CMK (cell line): ENCODE results near the gene PLK5.
"Not testable (repeated sequence)": the region's sequence is repeated elsewhere in the genome, so short reads cannot be mapped to it uniquely, and the experiment has no call there.

Experiments
- DNase-seq: peaks from one replicate; pipeline ENCODE4 v3.0.0-alpha.2; 2010; ENCODE audit warnings: low read depth

Gene PLK5

GRCh38 chr19:1507763-1508506, 15.9 kb upstream of the PLK5 start:
- peak; percentile 92 for DNase-seq

DNA sequence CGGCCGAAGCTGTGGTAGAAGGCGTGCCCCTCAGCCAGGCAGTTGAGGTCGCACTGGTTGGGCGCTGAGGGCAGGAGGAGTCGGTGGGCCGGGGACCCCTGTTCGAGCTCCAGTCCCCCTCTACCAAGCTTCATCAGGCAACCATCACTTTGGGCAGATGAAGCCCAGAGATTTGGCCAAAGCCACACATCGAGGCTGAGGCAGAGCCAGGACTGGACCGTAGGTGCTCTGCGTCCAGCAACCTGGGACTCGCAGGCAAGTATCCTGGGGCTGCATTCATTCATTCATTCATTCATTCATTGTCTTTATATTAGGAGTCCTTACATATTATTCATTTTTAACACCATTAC, 15.4 kb upstream of the PLK5 start:
- DNase-seq: no peak

DNA sequence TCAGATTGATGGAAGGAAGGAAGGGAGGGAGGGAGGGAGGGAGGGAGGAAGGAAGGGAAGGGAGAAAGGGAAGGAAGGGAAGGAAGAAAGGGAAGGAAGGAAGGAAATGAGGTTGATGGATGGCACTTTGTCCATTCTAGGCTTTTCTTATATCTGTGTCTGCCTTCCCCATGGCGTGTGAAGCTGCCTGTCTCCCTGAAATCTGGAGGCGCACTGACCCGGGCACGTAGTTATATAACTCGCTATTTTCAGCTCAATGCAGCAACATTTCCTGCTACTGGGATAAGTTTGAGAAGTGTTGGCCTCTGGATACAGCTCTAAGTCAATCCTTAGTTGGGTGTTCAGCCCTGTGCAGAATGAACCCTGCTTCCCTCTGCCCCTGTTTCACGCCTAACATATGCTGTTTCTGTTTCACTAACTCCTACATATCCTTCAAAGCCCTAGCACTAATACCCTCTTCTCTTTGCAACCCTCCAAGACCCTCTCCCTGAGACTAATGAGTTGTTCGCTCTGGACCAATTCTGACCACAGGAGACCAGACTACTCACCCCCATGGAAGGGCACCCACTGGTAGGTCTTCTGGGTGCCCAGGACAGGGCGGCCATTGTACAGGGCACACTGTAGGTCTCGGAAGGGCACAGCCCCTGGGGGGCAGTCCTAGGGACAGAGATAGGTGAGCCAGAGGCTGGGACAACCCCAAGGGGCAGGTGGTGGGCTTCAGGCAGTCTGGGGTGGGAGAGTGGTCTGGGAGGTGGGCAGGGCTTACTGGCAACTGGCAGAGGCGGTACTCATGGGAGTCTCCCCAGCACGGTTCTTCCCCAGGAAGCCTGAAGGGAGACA, 14.1 kb upstream of the PLK5 start:
- no peak for DNase-seq

DNA sequence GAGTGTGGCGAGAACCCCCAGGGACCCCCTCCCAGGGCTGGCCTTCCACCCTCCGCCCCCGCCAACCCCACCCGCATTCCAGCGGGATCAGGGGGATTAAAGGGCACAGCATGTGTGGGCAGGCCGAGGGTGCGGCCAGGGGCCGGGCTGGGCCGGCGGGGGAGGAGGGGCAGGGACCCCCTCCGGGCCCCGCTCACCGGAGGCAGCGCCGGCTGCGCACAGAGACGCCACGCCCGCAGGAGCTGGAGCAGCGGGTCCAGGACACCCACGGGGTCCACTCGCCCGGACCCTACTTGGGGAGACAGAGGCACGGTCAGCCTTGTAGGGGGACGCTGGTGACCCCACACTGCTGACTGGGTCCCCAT, 13.5 kb upstream of the PLK5 start:
- no peak for DNase-seq

- DNase-seq: no peak
Observed at GRCh38 chr19:1510807-1511206, 13.1 kb upstream of the PLK5 start.

- no peak for DNase-seq
Observed at GRCh38 chr19:1511318-1512317, 12.3 kb upstream of the PLK5 start.

- DNase-seq: no peak
Observed at GRCh38 chr19:1512671-1513498, 11.0 kb upstream of the PLK5 start, which contains the start of gene ADAMTSL5. Gene ADAMTSL5 (minus strand): TSS chr19:1513019. CDS start chr19:1510943, 2,076 bp downstream.

DNA sequence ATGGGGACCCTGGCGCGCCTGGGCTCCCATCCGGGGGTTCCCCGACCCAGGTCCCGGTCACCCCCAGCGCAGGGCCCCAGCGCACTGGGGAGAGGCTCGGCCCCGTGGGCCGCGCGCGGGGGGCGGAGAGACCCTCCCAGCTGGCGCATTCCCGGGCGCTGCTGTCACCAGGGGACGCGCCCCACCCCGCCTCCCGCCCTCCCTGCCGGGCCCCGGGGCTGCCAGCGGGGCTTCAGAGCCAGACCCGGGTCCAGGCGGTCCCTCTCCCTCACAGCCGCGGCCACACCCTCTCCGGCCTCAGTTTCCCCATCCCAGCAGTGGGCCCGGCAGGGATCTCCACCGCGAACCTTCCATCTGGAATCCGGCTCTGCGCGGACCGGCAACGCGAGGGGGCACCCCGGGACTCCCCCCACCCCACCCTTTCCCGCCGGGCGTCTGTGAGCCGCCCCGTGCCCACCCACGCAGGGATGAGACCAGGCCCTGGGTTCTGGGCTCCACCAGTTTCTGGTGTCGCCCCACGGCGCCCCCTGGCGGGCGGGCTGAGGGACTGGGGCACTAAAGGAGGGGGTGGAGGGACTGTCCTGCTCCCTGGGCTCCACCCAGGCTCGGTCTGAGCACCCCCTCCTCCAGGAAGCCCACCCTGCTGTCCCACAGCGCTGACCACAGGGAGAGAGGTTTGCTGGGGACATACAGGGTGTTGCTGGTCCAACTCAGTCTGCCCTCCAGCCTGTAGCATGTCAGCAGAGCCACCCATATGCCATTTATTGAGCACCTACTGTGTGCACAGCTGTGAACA, 10.2 kb upstream of the PLK5 start:
- DNase-seq: peak; percentile 62

DNA sequence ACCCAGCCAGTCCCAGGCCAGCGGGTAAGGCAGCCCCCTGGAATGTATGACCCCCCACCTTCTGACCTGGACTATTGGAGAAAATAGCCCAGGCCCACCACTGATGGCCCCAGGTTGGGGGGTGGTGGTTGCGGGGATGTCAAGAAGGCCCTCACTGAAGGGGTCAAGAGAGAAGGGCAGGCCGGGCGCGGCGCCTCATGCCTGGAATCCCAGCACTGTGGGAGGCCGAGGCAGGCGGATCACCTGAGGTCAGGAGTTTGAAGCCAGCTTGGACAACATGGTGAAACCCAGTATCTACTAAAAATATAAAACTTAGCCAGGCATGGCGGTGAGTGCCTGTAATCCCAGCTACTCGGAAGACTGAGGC, 9.6 kb upstream of the PLK5 start:
- DNase-seq: no peak

DNA sequence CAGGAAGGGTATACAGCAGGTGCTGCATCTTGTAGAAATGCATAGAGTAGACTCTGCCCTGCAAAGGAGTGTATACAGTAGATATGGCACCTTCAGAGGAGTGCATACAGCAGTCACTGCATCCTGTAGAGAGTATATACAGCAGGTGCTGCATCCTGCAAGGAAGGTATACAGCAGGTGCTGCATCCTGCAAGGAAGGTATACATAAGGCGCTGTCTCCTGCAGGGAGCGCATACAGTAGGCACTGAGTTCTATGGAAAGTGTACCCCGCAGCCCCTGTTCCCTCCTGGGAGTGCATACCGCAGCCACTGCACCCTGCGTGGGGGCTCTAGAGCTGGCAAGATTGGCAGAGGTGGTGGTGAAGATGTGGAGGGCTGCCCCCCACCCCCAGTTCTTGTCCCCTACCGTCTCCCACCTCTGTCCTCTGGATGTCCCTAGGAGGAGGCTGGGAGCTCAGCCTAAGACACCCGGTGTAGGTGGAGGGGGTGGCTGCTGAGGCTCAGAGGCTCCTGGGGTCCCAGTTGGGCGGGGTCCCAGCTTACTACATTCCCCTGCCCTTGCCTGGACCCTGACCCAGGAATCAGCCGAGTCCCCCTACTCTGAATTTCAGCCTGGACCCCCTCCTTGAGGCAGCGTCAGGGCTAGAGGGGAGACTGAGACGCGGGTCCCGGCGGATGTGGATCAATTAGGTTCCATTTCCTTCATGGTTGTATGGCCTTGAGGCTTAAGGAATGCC, 8.7 kb upstream of the PLK5 start:
- DNase-seq: no peak

DNA sequence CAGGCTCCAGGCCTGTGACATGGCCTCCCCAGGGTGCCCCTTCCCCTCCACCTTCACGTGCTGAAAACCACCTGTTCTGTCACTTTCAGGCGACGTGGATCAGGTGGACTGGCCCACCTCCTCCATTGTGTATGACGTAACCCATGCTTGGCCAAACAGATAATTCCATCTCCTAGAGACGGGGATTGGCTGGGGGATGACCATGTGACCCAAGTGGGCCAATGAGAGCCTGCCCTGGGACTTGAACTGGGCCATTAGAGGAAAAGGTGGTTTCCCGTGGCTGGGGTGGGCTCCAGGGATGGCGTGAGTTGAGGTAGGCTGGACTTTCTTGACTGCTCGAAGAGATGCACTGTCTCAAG, 7.5 kb upstream of the PLK5 start:
- DNase-seq: no peak

- DNase-seq: no peak
Observed at GRCh38 chr19:1518471-1518870, 5.4 kb upstream of the PLK5 start.

GRCh38 chr19:1519802-1520201, 4.1 kb upstream of the PLK5 start:
- DNase-seq: not testable (repeated sequence)

GRCh38 chr19:1520203-1520780, 3.6 kb upstream of the PLK5 start:
- no peak for DNase-seq

- no peak for DNase-seq
Observed at GRCh38 chr19:1521636-1522035, 2.2 kb upstream of the PLK5 start.

DNA sequence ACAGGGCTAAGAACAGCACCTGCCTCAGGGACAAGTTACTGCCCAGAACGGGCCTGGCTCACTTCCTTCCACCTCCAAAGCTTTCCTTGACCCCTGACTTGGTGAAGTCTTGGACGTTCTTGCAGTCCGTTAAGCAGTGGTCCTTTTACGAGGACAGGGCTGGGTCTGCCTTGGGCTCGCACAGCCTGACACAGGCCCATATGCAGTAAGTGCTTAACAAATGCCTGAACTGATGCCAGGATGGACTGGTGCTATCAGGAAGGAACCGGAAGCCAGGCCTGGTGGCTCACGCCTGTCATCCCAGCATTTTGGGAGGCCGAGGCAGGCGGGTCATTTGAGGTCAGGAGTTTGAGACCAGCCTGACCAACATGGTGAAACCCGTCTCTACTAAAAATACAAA, 1.8 kb upstream of the PLK5 start:
- DNase-seq: no peak

- DNase-seq: no peak
Observed at GRCh38 chr19:1522838-1523237, 1.0 kb upstream of the PLK5 start.

- DNase-seq: no peak
Observed at GRCh38 chr19:1524287-1524971, 552 bp downstream of the PLK5 start.

GRCh38 chr19:1524972-1525325, 1.1 kb downstream of the PLK5 start:
- no peak for DNase-seq
